ENCODE measurements around the gene SMIM26. TPM values are rescaled to one million over a fixed set of nuclear protein-coding genes. Genes with fewer than 3 reads are reported as not detected.

Gene SMIM26
- total and polyA plus RNA-seq, 2 of the 13 experiments (the other 11 are each of a cell fraction or from before 2014, with no cell fraction given), result 214 to 249 TPM

DNA sequence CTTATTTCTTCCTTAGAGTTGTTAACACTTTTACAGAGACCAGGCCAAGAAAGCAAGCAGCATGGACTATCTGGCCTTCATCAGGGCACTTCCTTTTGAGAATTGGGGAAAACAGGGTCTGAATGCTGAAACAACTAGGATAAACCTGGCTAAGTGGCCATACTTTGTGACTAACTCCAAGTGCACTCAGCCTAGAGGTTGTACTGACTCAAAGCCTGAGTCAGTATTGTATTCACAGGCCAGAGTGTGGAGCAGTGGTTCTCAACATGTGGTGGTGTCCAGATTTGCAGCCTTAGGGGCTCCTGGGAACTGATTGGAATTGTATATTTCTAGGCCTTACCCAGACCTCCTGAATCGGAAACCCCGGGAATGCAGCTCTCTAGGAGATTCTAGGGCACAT is 39.4 kb upstream of the SMIM26 start (continued):
- TF ChIP-seq, protein P1, sequence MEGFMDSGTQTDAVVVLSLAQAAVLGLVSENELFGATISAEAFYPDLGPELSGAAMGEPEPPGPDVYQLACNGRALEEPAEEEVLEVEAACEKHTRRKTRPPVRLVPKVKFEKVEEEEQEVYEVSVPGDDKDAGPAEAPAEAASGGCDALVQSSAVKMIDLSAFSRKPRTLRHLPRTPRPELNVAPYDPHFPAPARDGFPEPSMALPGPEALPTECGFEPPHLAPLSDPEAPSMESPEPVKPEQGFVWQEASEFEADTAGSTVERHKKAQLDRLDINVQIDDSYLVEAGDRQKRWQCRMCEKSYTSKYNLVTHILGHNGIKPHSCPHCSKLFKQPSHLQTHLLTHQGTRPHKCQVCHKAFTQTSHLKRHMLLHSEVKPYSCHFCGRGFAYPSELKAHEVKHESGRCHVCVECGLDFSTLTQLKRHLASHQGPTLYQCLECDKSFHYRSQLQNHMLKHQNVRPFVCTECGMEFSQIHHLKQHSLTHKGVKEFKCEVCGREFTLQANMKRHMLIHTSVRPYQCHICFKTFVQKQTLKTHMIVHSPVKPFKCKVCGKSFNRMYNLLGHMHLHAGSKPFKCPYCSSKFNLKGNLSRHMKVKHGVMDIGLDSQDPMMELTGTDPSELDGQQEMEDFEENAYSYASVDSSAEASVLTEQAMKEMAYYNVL (CRISPR knock-in tag; IDR thresholded peaks at IDR 0.05; ENCODE audit: borderline replicate concordance), result no peak
- TF ChIP-seq POGZ (CRISPR knock-in tag; IDR thresholded peaks at IDR 0.05) (no peak), ZNF839 (CRISPR knock-in tag; IDR thresholded peaks at IDR 0.05; ENCODE audit: borderline replicate concordance) (no peak), RARG (CRISPR knock-in tag; IDR thresholded peaks at IDR 0.05; ENCODE audit: low read depth) (no peak), ZNF513 (CRISPR knock-in tag; conservative IDR thresholded peaks at IDR 0.05) (no peak), SAFB2 (CRISPR knock-in tag; IDR thresholded peaks at IDR 0.05; ENCODE audit: borderline replicate concordance, low read depth) (no peak), ZFP1 (CRISPR knock-in tag; IDR thresholded peaks at IDR 0.05) (no peak)
- TF ChIP-seq, protein P2, sequence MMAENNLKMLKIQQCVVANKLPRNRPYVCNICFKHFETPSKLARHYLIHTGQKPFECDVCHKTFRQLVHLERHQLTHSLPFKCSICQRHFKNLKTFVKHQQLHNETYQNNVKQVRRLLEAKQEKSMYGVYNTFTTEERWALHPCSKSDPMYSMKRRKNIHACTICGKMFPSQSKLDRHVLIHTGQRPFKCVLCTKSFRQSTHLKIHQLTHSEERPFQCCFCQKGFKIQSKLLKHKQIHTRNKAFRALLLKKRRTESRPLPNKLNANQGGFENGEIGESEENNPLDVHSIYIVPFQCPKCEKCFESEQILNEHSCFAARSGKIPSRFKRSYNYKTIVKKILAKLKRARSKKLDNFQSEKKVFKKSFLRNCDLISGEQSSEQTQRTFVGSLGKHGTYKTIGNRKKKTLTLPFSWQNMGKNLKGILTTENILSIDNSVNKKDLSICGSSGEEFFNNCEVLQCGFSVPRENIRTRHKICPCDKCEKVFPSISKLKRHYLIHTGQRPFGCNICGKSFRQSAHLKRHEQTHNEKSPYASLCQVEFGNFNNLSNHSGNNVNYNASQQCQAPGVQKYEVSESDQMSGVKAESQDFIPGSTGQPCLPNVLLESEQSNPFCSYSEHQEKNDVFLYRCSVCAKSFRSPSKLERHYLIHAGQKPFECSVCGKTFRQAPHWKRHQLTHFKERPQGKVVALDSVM (CRISPR knock-in tag; IDR thresholded peaks at IDR 0.05), result no peak
- TF ChIP-seq, protein P3, sequence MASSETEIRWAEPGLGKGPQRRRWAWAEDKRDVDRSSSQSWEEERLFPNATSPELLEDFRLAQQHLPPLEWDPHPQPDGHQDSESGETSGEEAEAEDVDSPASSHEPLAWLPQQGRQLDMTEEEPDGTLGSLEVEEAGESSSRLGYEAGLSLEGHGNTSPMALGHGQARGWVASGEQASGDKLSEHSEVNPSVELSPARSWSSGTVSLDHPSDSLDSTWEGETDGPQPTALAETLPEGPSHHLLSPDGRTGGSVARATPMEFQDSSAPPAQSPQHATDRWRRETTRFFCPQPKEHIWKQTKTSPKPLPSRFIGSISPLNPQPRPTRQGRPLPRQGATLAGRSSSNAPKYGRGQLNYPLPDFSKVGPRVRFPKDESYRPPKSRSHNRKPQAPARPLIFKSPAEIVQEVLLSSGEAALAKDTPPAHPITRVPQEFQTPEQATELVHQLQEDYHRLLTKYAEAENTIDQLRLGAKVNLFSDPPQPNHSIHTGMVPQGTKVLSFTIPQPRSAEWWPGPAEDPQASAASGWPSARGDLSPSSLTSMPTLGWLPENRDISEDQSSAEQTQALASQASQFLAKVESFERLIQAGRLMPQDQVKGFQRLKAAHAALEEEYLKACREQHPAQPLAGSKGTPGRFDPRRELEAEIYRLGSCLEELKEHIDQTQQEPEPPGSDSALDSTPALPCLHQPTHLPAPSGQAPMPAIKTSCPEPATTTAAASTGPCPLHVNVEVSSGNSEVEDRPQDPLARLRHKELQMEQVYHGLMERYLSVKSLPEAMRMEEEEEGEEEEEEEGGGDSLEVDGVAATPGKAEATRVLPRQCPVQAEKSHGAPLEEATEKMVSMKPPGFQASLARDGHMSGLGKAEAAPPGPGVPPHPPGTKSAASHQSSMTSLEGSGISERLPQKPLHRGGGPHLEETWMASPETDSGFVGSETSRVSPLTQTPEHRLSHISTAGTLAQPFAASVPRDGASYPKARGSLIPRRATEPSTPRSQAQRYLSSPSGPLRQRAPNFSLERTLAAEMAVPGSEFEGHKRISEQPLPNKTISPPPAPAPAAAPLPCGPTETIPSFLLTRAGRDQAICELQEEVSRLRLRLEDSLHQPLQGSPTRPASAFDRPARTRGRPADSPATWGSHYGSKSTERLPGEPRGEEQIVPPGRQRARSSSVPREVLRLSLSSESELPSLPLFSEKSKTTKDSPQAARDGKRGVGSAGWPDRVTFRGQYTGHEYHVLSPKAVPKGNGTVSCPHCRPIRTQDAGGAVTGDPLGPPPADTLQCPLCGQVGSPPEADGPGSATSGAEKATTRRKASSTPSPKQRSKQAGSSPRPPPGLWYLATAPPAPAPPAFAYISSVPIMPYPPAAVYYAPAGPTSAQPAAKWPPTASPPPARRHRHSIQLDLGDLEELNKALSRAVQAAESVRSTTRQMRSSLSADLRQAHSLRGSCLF (CRISPR knock-in tag; IDR thresholded peaks at IDR 0.05; ENCODE audit: borderline replicate concordance), result no peak

Data from HepG2 (cell line).